ENCODE data around the gene GIT1.

The GIT1 gene

GRCh38 chr17:29589524-29590410 lies at the start of gene GIT1:
TSS of gene GIT1 (minus strand) at chr17:29589648. CDS start at chr17:29589378, 270 bp downstream.
- FAIRE-seq: no peak

GRCh38 chr17:29633886-29634285 lies 44.4 kb upstream of the GIT1 start:
- FAIRE-seq: no peak

DNA sequence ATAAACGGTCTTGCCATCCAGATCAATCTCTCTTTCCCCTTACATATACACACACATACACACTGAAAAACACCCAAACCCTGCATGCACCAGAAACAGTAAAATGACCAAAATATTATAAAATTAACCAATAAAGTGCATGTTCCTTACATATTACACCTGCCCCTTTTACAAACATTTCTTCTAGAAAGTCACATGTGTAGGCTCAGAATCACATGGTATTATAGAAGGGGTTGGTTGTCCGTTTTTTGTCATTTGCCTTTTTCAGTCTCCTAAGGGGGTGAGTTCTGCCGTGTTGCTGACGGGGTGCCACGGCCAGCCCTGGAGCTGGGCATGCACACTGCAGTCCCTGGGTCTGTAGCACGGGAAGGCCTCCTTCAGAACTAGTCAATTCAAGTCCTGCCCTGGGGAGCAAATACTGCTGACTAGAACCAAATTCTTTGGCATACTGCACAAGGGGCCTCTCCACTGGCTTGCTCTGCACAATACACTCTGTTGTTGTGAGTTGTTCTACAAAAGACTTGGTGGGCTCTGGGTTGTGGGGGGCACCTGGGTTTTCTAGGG lies 41.3 kb upstream of the GIT1 start:
- FAIRE-seq: no peak

DNA sequence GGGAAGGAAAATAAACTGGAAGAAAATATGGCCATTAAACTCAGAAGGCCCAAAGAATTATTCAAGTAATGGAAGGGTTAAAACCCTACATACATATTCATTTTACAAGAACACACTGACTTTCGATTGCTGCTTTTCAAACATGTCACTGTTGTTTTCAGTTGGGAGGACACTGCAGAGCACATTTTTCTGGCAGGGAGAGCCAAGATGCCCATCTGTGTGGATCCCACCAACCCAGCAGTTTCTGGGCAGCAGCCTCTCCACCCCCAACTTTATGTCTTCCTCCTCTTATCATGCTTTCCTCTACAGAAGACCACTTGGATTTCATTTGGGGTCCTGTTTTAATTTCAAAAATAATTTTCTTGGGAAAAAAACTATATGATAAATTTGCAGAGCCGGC lies 40.4 kb upstream of the GIT1 start:
- FAIRE-seq: no peak

GRCh38 chr17:29628644-29629043 lies 39.2 kb upstream of the GIT1 start:
- FAIRE-seq: no peak

- no peak for FAIRE-seq
Observed at GRCh38 chr17:29627951-29628350, 38.5 kb upstream of the GIT1 start.

DNA sequence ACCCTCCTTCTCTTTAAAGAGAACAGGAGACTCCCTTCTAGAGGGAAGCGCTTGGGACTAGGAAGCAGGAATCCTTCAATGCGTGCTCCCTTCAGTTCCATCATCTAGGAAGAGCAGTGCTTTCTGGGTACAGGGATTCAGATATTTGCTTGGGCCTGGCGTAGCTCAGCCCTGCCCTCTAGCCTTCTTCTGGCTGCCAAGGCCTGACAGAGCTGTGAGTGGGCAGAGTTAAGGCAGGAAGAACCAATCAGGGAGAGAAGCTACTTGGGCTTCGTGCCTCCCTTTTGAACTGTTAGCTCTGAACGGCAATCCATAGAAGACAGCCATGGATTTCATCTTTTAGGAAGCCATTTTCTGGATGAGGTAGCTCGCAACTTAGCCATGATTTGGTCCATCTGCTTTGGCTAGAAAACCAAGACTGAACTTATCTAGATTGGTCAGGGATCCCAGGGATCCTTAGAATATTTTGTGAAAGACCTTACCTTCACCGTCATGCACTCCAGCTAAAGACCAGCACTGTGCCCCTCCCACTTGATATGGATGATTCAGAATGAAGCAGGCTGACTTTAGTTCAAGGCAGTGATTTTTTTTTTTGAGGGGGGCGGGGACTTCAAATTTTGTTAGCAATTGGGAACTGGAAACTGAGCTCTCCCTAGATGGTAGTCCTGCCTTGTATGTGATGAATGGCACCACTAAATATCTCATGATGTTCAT lies 35.7 kb upstream of the GIT1 start:
- FAIRE-seq: no peak

DNA sequence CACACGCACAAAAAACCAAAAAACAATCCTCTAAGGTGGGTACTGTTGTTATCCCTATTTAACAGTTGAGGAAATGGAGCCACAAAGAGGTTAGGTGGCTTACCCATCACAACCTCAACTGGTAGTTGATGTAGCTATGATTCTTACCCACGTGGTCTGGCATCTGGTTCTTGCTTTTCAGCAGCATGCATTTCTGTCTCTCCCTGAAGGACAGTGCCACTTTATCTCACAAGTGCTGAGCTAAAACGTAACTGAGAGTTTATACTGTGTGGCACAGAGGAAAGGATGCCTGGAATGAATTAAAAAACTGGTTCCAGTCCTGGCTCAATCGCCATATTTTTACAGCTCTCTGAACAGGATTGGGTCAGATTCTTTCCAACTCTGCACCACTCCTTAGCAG lies 35.1 kb upstream of the GIT1 start:
- no peak for FAIRE-seq

GRCh38 chr17:29623283-29623647 lies 33.8 kb upstream of the GIT1 start:
- no peak for FAIRE-seq

DNA sequence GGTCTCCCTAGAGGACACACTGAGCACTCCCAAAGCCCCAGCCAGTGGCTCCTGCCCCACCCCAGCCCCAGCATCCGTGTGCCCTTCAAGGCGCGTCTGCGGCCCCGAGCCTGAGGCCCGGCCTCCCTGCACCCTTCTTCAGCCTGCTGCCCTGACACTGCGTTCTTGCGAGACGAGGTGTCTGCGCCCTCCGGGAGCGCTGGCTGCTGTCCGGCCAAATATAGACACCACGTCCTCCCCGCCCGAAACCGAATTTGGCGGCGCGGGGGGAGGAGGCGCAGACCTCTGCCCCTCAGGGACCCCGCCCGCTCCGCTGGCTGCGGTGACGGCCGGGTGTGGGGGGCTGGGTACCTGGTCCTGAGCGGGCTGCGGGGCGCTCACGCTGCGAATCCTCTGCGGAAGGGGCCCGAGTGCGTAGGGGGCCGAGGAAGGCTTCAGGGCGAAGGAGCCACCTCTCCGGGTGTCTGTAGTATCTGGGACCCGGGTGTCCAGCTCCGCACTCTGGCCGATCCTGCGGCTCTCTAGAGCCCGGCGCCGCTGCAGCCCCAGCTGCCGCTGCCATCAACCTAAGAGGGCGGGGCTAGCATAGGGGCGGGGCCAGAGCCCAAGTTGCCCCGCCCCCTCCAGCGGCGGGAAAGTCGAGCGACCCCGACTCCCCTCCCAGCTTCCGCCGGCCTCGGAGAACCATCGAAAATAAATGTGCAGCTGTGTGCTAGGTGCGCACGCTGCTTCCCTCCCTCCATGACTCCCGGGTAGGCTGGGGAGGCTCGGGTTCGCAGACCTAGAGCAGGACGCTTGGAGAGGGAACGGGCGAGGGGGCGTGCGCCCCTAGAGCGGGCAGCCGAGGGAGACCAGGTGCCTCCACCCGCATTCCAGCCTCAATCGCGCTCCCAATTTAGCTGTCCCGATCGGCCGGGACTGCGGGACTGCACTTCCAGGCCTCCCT lies 33.2 kb upstream of the GIT1 start, which contains the start of gene CORO6:
CORO6 (minus strand) TSS at position 576 of the 946 bp plus-strand sequence. CDS start 1,491 bp downstream, outside the sequence.
- no peak for FAIRE-seq

DNA sequence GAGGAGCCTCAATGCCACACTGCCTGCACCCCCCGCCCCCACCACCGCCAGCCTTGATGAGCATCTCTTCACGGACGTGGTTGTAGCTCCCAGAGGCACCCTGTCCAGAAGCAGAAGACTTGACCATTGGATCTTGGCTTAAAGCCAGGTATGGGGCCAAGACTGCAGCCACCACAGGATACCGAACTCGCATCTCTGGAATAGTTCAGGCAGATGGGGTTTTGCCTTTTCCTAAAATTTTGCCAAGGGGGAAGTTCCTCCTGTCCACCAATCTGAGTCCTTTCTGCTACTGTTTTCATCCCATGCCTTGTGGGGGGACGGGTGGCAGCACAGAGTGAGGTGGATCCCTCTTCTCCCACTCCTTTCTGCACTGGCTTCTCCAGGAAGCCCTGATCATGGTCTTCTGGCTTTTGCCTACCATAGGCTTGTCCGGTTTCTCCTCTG lies 32.3 kb upstream of the GIT1 start:
- FAIRE-seq: no peak

DNA sequence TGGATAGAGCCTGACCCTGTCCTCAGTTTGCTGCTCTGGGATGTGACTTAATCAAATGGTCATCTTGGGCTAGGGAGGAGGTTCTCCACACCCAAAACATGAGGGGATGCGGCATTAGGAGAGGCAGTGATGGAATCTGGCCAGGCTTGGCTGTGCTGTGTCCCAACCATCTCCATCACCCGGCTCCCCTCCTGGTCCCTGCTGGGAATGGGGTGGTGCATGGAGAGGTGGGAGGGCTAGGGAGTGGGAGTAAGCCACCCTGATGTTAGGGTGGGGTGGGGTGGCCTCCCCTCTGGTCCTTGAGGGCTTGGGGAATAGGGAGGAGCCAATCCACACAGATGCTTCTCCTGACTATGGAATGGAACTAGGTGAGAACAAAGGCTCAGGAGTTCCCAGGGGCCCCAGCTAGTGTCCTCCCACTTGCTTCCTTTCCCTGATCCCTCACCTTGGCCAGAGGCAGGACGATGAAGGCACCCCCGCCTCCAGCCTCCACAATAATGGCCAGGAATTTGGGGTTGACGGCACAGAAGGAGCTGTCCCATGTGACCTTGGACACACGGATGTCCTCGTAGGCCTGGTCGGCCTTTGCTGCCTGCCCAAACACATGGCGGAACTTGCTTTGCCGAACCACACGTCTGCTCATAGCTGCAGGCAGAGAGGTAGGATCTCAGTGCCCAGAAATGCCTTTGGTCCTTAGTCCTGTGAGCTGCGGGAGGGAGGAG lies 31.5 kb upstream of the GIT1 start:
- no peak for FAIRE-seq

DNA sequence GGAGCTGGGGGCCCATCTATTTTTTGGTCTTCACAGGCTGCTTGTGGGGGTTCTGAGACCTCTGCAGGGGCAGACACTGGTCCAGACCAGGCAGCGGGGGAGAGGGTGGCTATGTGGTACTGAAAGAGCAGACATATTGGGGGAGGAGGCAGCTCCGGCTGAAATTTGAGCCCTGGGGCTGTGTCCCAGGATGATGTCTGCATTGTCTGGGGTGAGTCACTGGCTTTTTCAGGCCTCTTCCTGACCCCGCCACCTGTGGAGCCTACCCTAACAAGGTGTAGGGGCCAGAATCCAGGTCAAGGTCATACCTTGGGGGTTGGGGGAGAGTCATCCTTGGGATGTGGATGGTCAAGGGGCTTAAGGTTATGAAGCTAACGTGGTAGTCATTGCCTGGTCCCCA lies 30.8 kb upstream of the GIT1 start:
- no peak for FAIRE-seq

DNA sequence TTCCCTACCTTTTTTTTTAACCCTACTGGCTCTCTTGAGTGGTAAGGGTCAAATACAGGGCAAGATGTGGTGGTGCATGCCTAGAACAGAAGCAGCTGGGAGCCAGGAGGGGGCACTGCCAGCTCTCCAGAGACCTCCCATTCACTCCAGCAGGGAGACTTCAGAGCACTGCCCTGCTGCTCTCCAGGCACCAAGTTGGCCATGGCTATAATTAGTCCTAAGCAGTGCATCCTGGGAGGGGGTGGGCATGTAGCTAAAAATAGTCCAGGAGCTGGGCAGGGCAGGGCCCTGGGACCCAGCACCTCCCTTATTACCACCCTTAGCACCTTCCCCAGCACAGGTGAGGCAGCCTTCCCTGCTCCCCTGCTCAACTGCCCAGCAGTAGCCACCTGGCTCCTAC lies 29.8 kb upstream of the GIT1 start:
- no peak for FAIRE-seq

DNA sequence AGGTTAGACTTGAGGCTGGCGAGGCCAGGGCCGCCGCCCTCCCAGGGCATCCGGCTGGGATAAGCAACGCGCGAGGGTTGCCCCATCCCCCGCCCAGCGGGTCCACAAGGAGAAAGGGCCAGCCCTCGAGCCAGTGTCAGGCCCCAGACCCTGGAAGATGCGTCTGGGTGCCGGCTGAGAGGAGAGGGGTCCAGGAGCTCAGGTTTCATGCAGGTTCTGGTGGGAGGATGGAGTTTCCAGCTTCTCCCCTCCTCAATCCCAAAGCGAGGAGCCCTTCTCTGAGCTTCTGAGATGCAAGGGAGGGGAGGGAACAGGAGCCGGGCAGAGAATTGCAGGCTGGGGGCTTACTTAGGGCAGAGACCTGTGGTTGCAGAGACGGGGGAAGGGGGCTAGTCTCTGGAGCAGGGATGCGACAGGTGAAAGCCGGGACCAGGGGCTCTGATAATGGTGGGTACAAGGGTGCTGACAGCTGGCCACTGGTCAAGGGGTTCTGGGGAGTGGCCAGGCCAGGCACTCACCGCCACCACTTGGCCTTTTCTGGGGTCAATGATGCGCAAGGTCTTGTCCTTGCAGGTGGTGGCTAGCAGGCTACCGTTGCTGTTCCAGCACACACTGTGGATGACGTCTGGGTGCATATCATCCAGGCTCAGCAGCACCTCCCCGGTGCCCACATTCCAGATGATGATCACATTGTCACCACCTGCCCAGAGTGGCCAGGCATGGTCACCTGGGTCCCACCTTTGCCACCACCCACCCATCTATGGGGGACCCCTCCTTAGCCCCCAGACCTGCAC lies 29.0 kb upstream of the GIT1 start:
- no peak for FAIRE-seq

DNA sequence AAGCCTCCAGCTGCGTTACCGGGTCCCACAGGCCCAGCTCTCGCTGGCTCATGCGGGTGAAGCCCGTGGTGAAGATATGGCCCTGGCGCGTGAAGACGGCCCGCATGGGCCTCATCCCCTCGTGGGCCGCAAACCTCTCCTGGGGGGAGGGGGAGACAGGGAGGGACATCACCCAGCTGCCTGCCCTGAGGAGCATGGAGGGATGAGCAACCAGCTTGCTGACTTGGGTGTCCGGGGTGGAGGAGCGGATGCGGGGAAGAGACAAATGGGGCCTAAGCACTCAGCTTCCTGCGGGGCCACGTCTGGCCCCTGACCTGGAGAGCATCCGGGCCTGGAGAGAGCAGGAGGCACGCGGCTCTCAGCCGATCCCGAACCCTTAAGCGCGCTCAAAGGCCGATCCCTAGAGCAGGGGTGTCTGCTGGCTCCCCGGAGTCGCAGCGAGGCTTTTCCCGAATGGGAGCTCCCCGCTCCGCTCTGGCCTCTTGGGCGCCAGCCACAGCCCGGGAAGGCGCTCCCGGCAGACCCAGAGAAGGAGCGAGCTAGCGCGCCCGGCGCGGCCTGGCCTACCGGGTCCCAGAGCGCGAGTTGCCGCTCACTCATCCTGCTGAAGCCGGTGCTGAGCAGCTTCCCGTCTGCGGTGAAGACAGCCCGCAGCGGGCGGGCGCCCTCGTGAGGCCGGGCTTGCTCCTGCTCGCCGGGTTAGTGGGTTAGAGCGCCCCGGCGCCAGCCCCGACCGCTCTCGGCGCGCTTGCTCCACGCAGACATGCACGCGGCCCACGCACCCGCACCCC lies 28.2 kb upstream of the GIT1 start:
- no peak for FAIRE-seq

DNA sequence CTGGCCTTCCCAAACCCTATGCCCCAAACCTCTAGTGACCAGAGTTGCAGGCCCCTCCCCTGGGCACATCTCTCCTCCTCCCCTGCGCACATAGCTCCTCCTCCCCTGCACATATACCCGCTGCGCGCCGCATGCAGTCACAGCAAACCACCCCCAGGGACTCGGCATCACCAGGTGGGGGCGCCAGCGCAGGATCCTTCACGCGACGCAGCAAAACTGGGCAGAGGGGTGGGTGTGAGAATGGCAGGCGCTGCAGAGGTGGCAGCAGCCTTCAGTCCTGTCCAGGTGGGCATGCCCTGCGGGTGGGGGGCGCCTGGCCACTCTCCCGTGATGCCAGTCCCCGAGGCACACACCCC lies 27.7 kb upstream of the GIT1 start:
- no peak for FAIRE-seq

GRCh38 chr17:29616300-29617048 lies 27.0 kb upstream of the GIT1 start:
- FAIRE-seq: no peak

- no peak for FAIRE-seq
Observed at GRCh38 chr17:29615492-29616299, 26.2 kb upstream of the GIT1 start.
